HG02870 (cell line): ENCODE data around the gene OR2T6.
"Not testable (repeated sequence)": the region's sequence is repeated elsewhere in the genome, so short reads cannot be mapped to it uniquely, and the experiment has no call there.

Source experiments
- ATAC-seq: cut with Tn5 transposase; IDR thresholded peaks from one replicate; pipeline ENCODE4 v1.9.1; 2021; ENCODE audit warnings: mild to moderate bottlenecking, moderate library complexity; ENCODE audit not compliant: unreplicated experiment

The OR2T6 gene

GRCh38 chr1:248432201-248432600 is 56.7 kb downstream of the OR2T6 start:
- ATAC-seq = not testable (repeated sequence)

- not testable (repeated sequence) for ATAC-seq
These were observed 58.4 kb downstream of the OR2T6 start for GRCh38 chr1:248433811-248434415.

GRCh38 chr1:248434913-248435312 is 59.4 kb downstream of the OR2T6 start:
- ATAC-seq = not testable (repeated sequence)

GRCh38 chr1:248436303-248436702 is 60.8 kb downstream of the OR2T6 start:
- ATAC-seq = peak; percentile 74

GRCh38 chr1:248438668-248439067 is 63.1 kb downstream of the OR2T6 start:
- peak; percentile 34 for ATAC-seq

- not testable (repeated sequence) for ATAC-seq
These were observed 63.7 kb downstream of the OR2T6 start for GRCh38 chr1:248439283-248439682.
